DMS 273 (cell line): ENCODE data around the gene PTCD2.
"Not testable (repeated sequence)": the region's sequence is repeated elsewhere in the genome, so short reads cannot be mapped to it uniquely, and the experiment has no call there.

Source experiments
- DNase-seq: peaks from one replicate; lab custom pipeline; 2025; ENCODE audit not compliant: unreplicated experiment; lab: John Stamatoyannopoulos, UW

PTCD2 gene

GRCh38 chr5:72377910-72378638, 57.9 kb downstream of the PTCD2 start:
- DNase-seq, result peak; percentile 79

GRCh38 chr5:72378639-72379289, 58.6 kb downstream of the PTCD2 start:
- DNase-seq, result peak; percentile 92

GRCh38 chr5:72379936-72380335, 59.8 kb downstream of the PTCD2 start:
- no peak for DNase-seq

- DNase-seq, result no peak
These were observed 60.5 kb downstream of the PTCD2 start for GRCh38 chr5:72380492-72381274.

- no peak for DNase-seq
These were observed 63.1 kb downstream of the PTCD2 start for GRCh38 chr5:72383280-72383679.

GRCh38 chr5:72383726-72384125, 63.6 kb downstream of the PTCD2 start:
- DNase-seq, result no peak

GRCh38 chr5:72386639-72387038, 66.5 kb downstream of the PTCD2 start:
- no peak for DNase-seq

GRCh38 chr5:72387985-72388384, 67.8 kb downstream of the PTCD2 start:
- no peak for DNase-seq

GRCh38 chr5:72388646-72389045, 68.5 kb downstream of the PTCD2 start:
- DNase-seq, result no peak

GRCh38 chr5:72390836-72391235, 70.7 kb downstream of the PTCD2 start:
- DNase-seq, result no peak

- DNase-seq, result peak; percentile 70
These were observed 72.2 kb downstream of the PTCD2 start for GRCh38 chr5:72392326-72392733.

GRCh38 chr5:72393052-72393451, 72.9 kb downstream of the PTCD2 start:
- no peak for DNase-seq

GRCh38 chr5:72394688-72395087, 74.5 kb downstream of the PTCD2 start:
- DNase-seq, result peak; percentile 34

- DNase-seq, result no peak
These were observed 77.7 kb downstream of the PTCD2 start for GRCh38 chr5:72397836-72398235.

GRCh38 chr5:72400950-72401349, 80.8 kb downstream of the PTCD2 start:
- no peak for DNase-seq

GRCh38 chr5:72402381-72402890, 82.3 kb downstream of the PTCD2 start:
- DNase-seq, result no peak

GRCh38 chr5:72402959-72403628, 82.9 kb downstream of the PTCD2 start:
- DNase-seq, result peak; percentile 25

- DNase-seq, result not testable (repeated sequence)
These were observed 84.6 kb downstream of the PTCD2 start for GRCh38 chr5:72404771-72405170.

- DNase-seq, result no peak
These were observed 86.9 kb downstream of the PTCD2 start for GRCh38 chr5:72407078-72407477.

GRCh38 chr5:72407541-72407940, 87.4 kb downstream of the PTCD2 start:
- DNase-seq, result no peak

GRCh38 chr5:72408127-72408526, 88.0 kb downstream of the PTCD2 start:
- no peak for DNase-seq
